Activated CD4-positive, alpha-beta T cell treated with anti-CD3 and anti-CD28 coated beads, Interleukin-2, amount 10 ng/mL, durations not matched to agents 7 days and 5 days (primary cell): ENCODE measurements around the gene SERPINA5. TPM values are rescaled to one million over a fixed set of nuclear protein-coding genes. Genes with fewer than 3 reads are reported as not detected.
"Not testable (repeated sequence)": the region's sequence is repeated elsewhere in the genome, so short reads cannot be mapped to it uniquely, and the experiment has no call there.

Experiments used
- CTCF ChIA-PET: fragments of 350-600 bp; sonication (Branson Sonifier 250); formaldehyde crosslinking; loops from one replicate; lab custom pipeline; 2021; ENCODE audit warnings: antibody characterized with exemption; lab: Charles Lee
- POLR2A ChIA-PET: fragments of 350-600 bp; sonication (Branson Sonifier 250); formaldehyde crosslinking; loops from one replicate; lab custom pipeline; 2021; ENCODE audit warnings: antibody characterized with exemption; lab: Charles Lee
- DNase-seq: peaks from one replicate; pipeline ENCODE4 v3.0.0-alpha.2; 2020
- H3K27ac Mint-ChIP-seq: one replicate; pipeline ENCODE4 v1.8.0; 2021; ENCODE audit warnings: mild to moderate bottlenecking, moderate library complexity, mixed read lengths
- H3K27me3 Mint-ChIP-seq: one replicate; pipeline ENCODE4 v1.8.0; 2021; ENCODE audit warnings: mixed read lengths
- H3K36me3 Mint-ChIP-seq: one replicate; pipeline ENCODE4 v1.8.0; 2021; ENCODE audit warnings: low read depth, mixed read lengths
- H3K4me1 Mint-ChIP-seq: one replicate; pipeline ENCODE4 v1.8.0; 2021; ENCODE audit warnings: mixed read lengths
- H3K4me3 Mint-ChIP-seq: one replicate; pipeline ENCODE4 v1.8.0; 2021; ENCODE audit warnings: mild to moderate bottlenecking, moderate library complexity, mixed read lengths
- H3K9me3 Mint-ChIP-seq: one replicate; pipeline ENCODE4 v1.8.0; 2021; ENCODE audit warnings: mixed read lengths
- total RNA-seq, 2 experiments: library from RNA; stranded (reverse); gene quantifications; one replicate each; pipeline ENCODE4 v1.2.3, GENCODE V29; 2021

The SERPINA5 gene
- total RNA-seq, 2 experiments from 2014 or later, result not detected

- no peaks in the 10 kb centered on the region for H3K4me1 Mint-ChIP-seq
- no peak for DNase-seq
- POLR2A ChIA-PET, result no interaction called here
- H3K4me3 Mint-ChIP-seq, result no peak overlapping the region
- CTCF ChIA-PET, result no interaction called here
- H3K36me3 Mint-ChIP-seq, result no peaks in the 10 kb centered on the region
- H3K27me3 Mint-ChIP-seq, result no peaks in the 10 kb centered on the region
- H3K9me3 Mint-ChIP-seq, result no peaks in the 10 kb centered on the region
- H3K27ac Mint-ChIP-seq, result no peak overlapping the region
These were observed 8.5 kb upstream of the SERPINA5 start for GRCh38 chr14:94572637-94573303.

- ChIA-PET CTCF (no interaction called here), POLR2A (no interaction called here)
- DNase-seq, result no peak
- Mint-ChIP-seq H3K9me3 (no peaks in the 10 kb centered on the region), H3K4me1 (no peaks in the 10 kb centered on the region), H3K36me3 (no peaks in the 10 kb centered on the region), H3K4me3 (no peak overlapping the region), H3K27ac (no peak overlapping the region), H3K27me3 (no peaks in the 10 kb centered on the region)
These were observed 7.5 kb upstream of the SERPINA5 start for GRCh38 chr14:94573475-94574277.

- no peaks in the 10 kb centered on the region for H3K36me3 Mint-ChIP-seq
- no peak for DNase-seq
- CTCF ChIA-PET, result no interaction called here
- H3K4me1 Mint-ChIP-seq, result no peaks in the 10 kb centered on the region
- H3K4me3 Mint-ChIP-seq, result no peak overlapping the region
- POLR2A ChIA-PET, result no interaction called here
- no peak overlapping the region for H3K27ac Mint-ChIP-seq
- no peaks in the 10 kb centered on the region for H3K9me3 Mint-ChIP-seq
- no peaks in the 10 kb centered on the region for H3K27me3 Mint-ChIP-seq
These were observed 6.9 kb upstream of the SERPINA5 start for GRCh38 chr14:94574336-94574735.

GRCh38 chr14:94575730-94576585 is 5.3 kb upstream of the SERPINA5 start:
- Mint-ChIP-seq H3K27me3 (no peaks in the 10 kb centered on the region), H3K4me3 (no peak overlapping the region), H3K27ac (no peak overlapping the region), H3K36me3 (no peaks in the 10 kb centered on the region), H3K9me3 (no peaks in the 10 kb centered on the region), H3K4me1 (no peaks in the 10 kb centered on the region)
- ChIA-PET POLR2A (no interaction called here), CTCF (interaction anchor here (0.6 kb wide), 1 partner anchor 172 kb away, joined by 3 read pairs; no protein-coding TSS in a partner anchor)
- DNase-seq, result no peak

GRCh38 chr14:94577472-94577871 is 3.8 kb upstream of the SERPINA5 start:
- POLR2A ChIA-PET, CTCF ChIA-PET, H3K9me3 Mint-ChIP-seq, H3K27me3 Mint-ChIP-seq, H3K36me3 Mint-ChIP-seq, H3K4me3 Mint-ChIP-seq, DNase-seq, H3K4me1 Mint-ChIP-seq, H3K27ac Mint-ChIP-seq: not testable (repeated sequence)

GRCh38 chr14:94578712-94579111 is 2.5 kb upstream of the SERPINA5 start:
- Mint-ChIP-seq H3K4me3 (no peak overlapping the region), H3K27me3 (no peaks in the 10 kb centered on the region), H3K4me1 (no peaks in the 10 kb centered on the region), H3K27ac (no peak overlapping the region), H3K36me3 (no peaks in the 10 kb centered on the region), H3K9me3 (no peaks in the 10 kb centered on the region)
- DNase-seq, result no peak
- ChIA-PET POLR2A (no interaction called here), CTCF (no interaction called here)

GRCh38 chr14:94582199-94582750 is 1.0 kb downstream of the SERPINA5 start:
- DNase-seq, result no peak
- Mint-ChIP-seq H3K4me1 (no peaks in the 10 kb centered on the region), H3K36me3 (no peaks in the 10 kb centered on the region), H3K9me3 (no peaks in the 10 kb centered on the region), H3K27ac (no peak overlapping the region), H3K27me3 (no peaks in the 10 kb centered on the region), H3K4me3 (no peak overlapping the region)
- ChIA-PET CTCF (no interaction called here), POLR2A (no interaction called here)

- DNase-seq, result no peak
- Mint-ChIP-seq H3K4me1 (no peaks in the 10 kb centered on the region), H3K9me3 (no peaks in the 10 kb centered on the region), H3K36me3 (no peaks in the 10 kb centered on the region), H3K27ac (no peak overlapping the region), H3K27me3 (no peaks in the 10 kb centered on the region), H3K4me3 (no peak overlapping the region)
- ChIA-PET POLR2A (no interaction called here), CTCF (no interaction called here)
These were observed 1.6 kb downstream of the SERPINA5 start for GRCh38 chr14:94582851-94583250.

GRCh38 chr14:94583557-94583956 is 2.3 kb downstream of the SERPINA5 start:
- DNase-seq, result no peak
- Mint-ChIP-seq H3K27me3 (no peaks in the 10 kb centered on the region), H3K4me3 (no peak overlapping the region), H3K9me3 (no peaks in the 10 kb centered on the region), H3K36me3 (no peaks in the 10 kb centered on the region), H3K4me1 (no peaks in the 10 kb centered on the region), H3K27ac (no peak overlapping the region)
- ChIA-PET CTCF (no interaction called here), POLR2A (no interaction called here)

GRCh38 chr14:94584591-94585280 is 3.5 kb downstream of the SERPINA5 start:
- no peak for DNase-seq
- H3K9me3 Mint-ChIP-seq, result no peaks in the 10 kb centered on the region
- no peaks in the 10 kb centered on the region for H3K36me3 Mint-ChIP-seq
- no peaks in the 10 kb centered on the region for H3K4me1 Mint-ChIP-seq
- no peaks in the 10 kb centered on the region for H3K27me3 Mint-ChIP-seq
- CTCF ChIA-PET, result interaction anchor here (2.0 kb wide), 1 partner anchor 11 kb away, joined by 6 read pairs; no protein-coding TSS in a partner anchor
- H3K27ac Mint-ChIP-seq, result peak overlapping the region; percentile 14
- POLR2A ChIA-PET, result no interaction called here
- H3K4me3 Mint-ChIP-seq, result no peak overlapping the region

GRCh38 chr14:94586635-94587034 is 5.4 kb downstream of the SERPINA5 start:
- Mint-ChIP-seq H3K27ac (no peak overlapping the region), H3K4me1 (no peaks in the 10 kb centered on the region), H3K27me3 (no peaks in the 10 kb centered on the region), H3K9me3 (no peaks in the 10 kb centered on the region), H3K36me3 (no peaks in the 10 kb centered on the region), H3K4me3 (no peak overlapping the region)
- ChIA-PET POLR2A (no interaction called here), CTCF (no interaction called here)
- DNase-seq, result no peak

GRCh38 chr14:94588311-94588710 is 7.1 kb downstream of the SERPINA5 start:
- Mint-ChIP-seq H3K9me3 (no peaks in the 10 kb centered on the region), H3K4me1 (no peaks in the 10 kb centered on the region), H3K36me3 (no peaks in the 10 kb centered on the region), H3K27me3 (no peaks in the 10 kb centered on the region), H3K4me3 (no peak overlapping the region), H3K27ac (no peak overlapping the region)
- CTCF ChIA-PET, result no interaction called here
- no peak for DNase-seq
- POLR2A ChIA-PET, result no interaction called here
